CD14-positive monocyte (primary cell): Measurements from ENCODE around the gene TSSK6. TPM values are rescaled to one million over a fixed set of nuclear protein-coding genes. Genes with fewer than 3 reads are reported as not detected.

Source experiments
- DNase-seq, 3 donors: peaks; one replicate each; pipeline ENCODE4 v3.0.0-alpha.2; 2011 to 2022
- H2AFZ ChIP-seq: 2 replicates; pipeline ENCODE4 v1.6.0; 2012; ENCODE audit warnings: mild to moderate bottlenecking, low read depth, low read length, inconsistent platforms; ENCODE audit not compliant: insufficient read depth, poor library complexity, severe bottlenecking
- H3K27ac ChIP-seq, 2 donors: 1 replicate in 1 of 2; 2 replicates in 1 of 2; pipeline ENCODE4 v1.5.1; 2012 to 2013; ENCODE audit warnings: low read length in 2 of 2, control low read depth in 1 of 2, inconsistent platforms in 1 of 2, low read depth in 1 of 2, mild to moderate bottlenecking in 1 of 2
- H3K27me3 ChIP-seq, 2 donors: one replicate each; pipeline versions ENCODE4 v1.6.0 to v1.6.1; 2011 to 2013; ENCODE audit warnings: low read length in 2 of 2; ENCODE audit not compliant: control insufficient read depth in 2 of 2, insufficient read depth in 2 of 2
- H3K36me3 ChIP-seq, 2 donors: replicated peaks in 1 of 2; 1 replicate in 1 of 2; 2 replicates in 1 of 2; pipeline versions ENCODE4 v1.5.1 to v1.6.1; 2012 to 2013; ENCODE audit warnings: low read length in 2 of 2, control low read depth in 1 of 2, inconsistent platforms in 1 of 2, mild to moderate bottlenecking in 1 of 2; ENCODE audit not compliant: insufficient read depth in 2 of 2, control insufficient read depth in 1 of 2
- H3K4me1 ChIP-seq, 2 donors: 1 replicate in 1 of 2; 2 replicates in 1 of 2; pipeline versions ENCODE4 v1.5.1 to v1.6.1; 2012 to 2013; ENCODE audit warnings: low read length in 2 of 2, control low read depth in 1 of 2, inconsistent platforms in 1 of 2, mild to moderate bottlenecking in 1 of 2, moderate library complexity in 1 of 2; ENCODE audit not compliant: insufficient read depth in 2 of 2, control insufficient read depth in 1 of 2
- H3K4me2 ChIP-seq: replicated peaks from 2 replicates; pipeline ENCODE3; 2012; ENCODE audit warnings: low read length, moderate library complexity, mild to moderate bottlenecking; ENCODE audit not compliant: poor library complexity, severe bottlenecking; ENCODE audit errors: extremely low read depth
- H3K4me3 ChIP-seq, 3 experiments: fragments of 200-600 bp in 1 of 3; sonication (generic) in 1 of 3; replicated peaks in 1 of 3; 1 replicate in 2 of 3; 2 replicates in 1 of 3; pipeline ENCODE4 v1.5.1; 2011 to 2013; ENCODE audit warnings: low read length in 3 of 3, mild to moderate bottlenecking in 3 of 3, control low read depth in 2 of 3, low read depth in 2 of 3, inconsistent platforms in 1 of 3, moderate library complexity in 1 of 3
- H3K79me2 ChIP-seq: 2 replicates; pipeline ENCODE4 v1.6.0; 2012; ENCODE audit warnings: mild to moderate bottlenecking, control low read depth, inconsistent platforms, low read length, moderate library complexity; ENCODE audit not compliant: insufficient read depth
- H3K9ac ChIP-seq: 2 replicates; pipeline ENCODE4 v1.6.0; 2017; ENCODE audit warnings: low read length, mild to moderate bottlenecking; ENCODE audit not compliant: insufficient read depth, poor library complexity, severe bottlenecking
- H3K9me3 ChIP-seq, 2 donors: replicated peaks in 1 of 2; 1 replicate in 1 of 2; 2 replicates in 1 of 2; pipeline versions ENCODE4 v1.5.1 to v1.6.1; 2012 to 2013; ENCODE audit warnings: low read length in 2 of 2, control low read depth in 1 of 2; ENCODE audit not compliant: control insufficient read depth in 1 of 2, insufficient read depth in 1 of 2
- H4K20me1 ChIP-seq: 2 replicates; pipeline ENCODE4 v1.6.0; 2012; ENCODE audit warnings: mild to moderate bottlenecking, low read length, control low read depth, moderate library complexity; ENCODE audit not compliant: insufficient read depth
- H3K27ac Mint-ChIP-seq, 7 donors: one replicate each; pipeline ENCODE4 v1.8.0; 2020; ENCODE audit warnings: mild to moderate bottlenecking in 7 of 7, mixed read lengths in 7 of 7, moderate library complexity in 6 of 7, inconsistent platforms in 2 of 7
- H3K27me3 Mint-ChIP-seq, 3 donors: one replicate each; pipeline ENCODE4 v1.8.0; 2021 to 2022; ENCODE audit warnings: low read depth in 3 of 3, mild to moderate bottlenecking in 3 of 3, mixed read lengths in 3 of 3, moderate library complexity in 3 of 3, inconsistent platforms in 1 of 3
- H3K36me3 Mint-ChIP-seq, 2 donors: one replicate each; pipeline ENCODE4 v1.8.0; 2020; ENCODE audit warnings: mixed read lengths in 2 of 2, inconsistent platforms in 1 of 2, mild to moderate bottlenecking in 1 of 2
- H3K4me1 Mint-ChIP-seq: one replicate; pipeline ENCODE4 v1.8.0; 2020; ENCODE audit warnings: mild to moderate bottlenecking, mixed read lengths
- H3K4me3 Mint-ChIP-seq, 2 donors: one replicate each; pipeline ENCODE4 v1.8.0; 2020; ENCODE audit warnings: mild to moderate bottlenecking in 2 of 2, mixed read lengths in 2 of 2, moderate library complexity in 1 of 2
- H3K9me3 Mint-ChIP-seq, 7 donors: one replicate each; pipeline ENCODE4 v1.8.0; 2020 to 2022; ENCODE audit warnings: mixed read lengths in 7 of 7, mild to moderate bottlenecking in 6 of 7, moderate library complexity in 6 of 7, inconsistent platforms in 2 of 7
- CTCF ChIP-seq: fragments of 200-600 bp; IDR thresholded peaks from one replicate; pipeline ENCODE4 v1.8.0; 2022; ENCODE audit warnings: antibody characterized with exemption, mild to moderate bottlenecking
- WGBS: methylation state at CpG from one replicate; pipeline ENCODE4 v1.1.5; 2013; ENCODE audit warnings: missing lambda C conversion rate; ENCODE audit not compliant: insufficient coverage; 5-methylcytosine and 5-hydroxymethylcytosine counted together
- intact Hi-C, 2 donors: fragments of 100-400 bp; cut with micrococcal nuclease; formaldehyde crosslinking; loops; one replicate each; pipeline versions ENCODE4 v1.15.0 to v1.15.1; 2023
- polyA plus RNA-seq, 3 donors: library from polyadenylated mRNA; depleted of rRNA in 1 of 3; unstranded in 2 of 3; stranded (reverse) in 1 of 3; fragments of 300-500 nt in 2 of 3; fragments of >200 nt in 1 of 3; fragmentation: Illumina TruSeq in 2 of 3; gene quantifications; 1 replicate in 2 of 3; 2 replicates in 1 of 3; pipeline ENCODE4 v1.2.3, GENCODE V29; 2012 to 2021

TSSK6 gene
- polyA plus RNA-seq, 3 donors: 0.27 to 0.80 TPM; not detected in 1

GRCh38 chr19:19505669-19506326 is 9.6 kb downstream of the TSSK6 start:
- H3K9me3 ChIP-seq: no peaks in the 10 kb centered on the region
- no peak for DNase-seq
- WGBS: 97% methylated on average over 25 of the region's 27 CpGs
- no peaks in the 10 kb centered on the region for H3K79me2 ChIP-seq
- no peak for TF ChIP-seq CTCF
- no peak overlapping the region for H3K4me2 ChIP-seq
- Mint-ChIP-seq H3K4me3 (no peak overlapping the region), H3K4me1 (no peaks in the 10 kb centered on the region), H3K27me3 (peaks cover 0 to 3% (median 1%) of the 10 kb centered on the region in 3 donors), H3K36me3 (peaks cover 69 to 72% of the 10 kb centered on the region in 2 donors), H3K27ac (peak overlapping the region in 2 of 7 donors; percentile 50), H3K9me3 (peaks cover 0 to 3% (median 0%) of the 10 kb centered on the region in 7 donors)
- no peak overlapping the region for H3K27ac ChIP-seq
- H4K20me1 ChIP-seq: peaks cover 7% of the 10 kb centered on the region
- H3K27me3 ChIP-seq: no peaks in the 10 kb centered on the region
- no peak overlapping the region for H3K9ac ChIP-seq
- H2AFZ ChIP-seq: no peak overlapping the region
- peaks cover 66 to 74% of the 10 kb centered on the region in 2 donors for H3K36me3 ChIP-seq
- H3K4me1 ChIP-seq: no peaks in the 10 kb centered on the region
- H3K4me3 ChIP-seq: no peak overlapping the region
- intact Hi-C loops: no loop called here

GRCh38 chr19:19504754-19505668 is 10.3 kb downstream of the TSSK6 start:
- no peak overlapping the region for H3K27ac Mint-ChIP-seq
- H3K4me3 Mint-ChIP-seq: no peak overlapping the region
- no peak overlapping the region for H2AFZ ChIP-seq
- H3K27me3 Mint-ChIP-seq: peaks cover 0 to 3% (median 0%) of the 10 kb centered on the region in 3 donors
- TF ChIP-seq CTCF: no peak
- no peak for DNase-seq
- H3K9ac ChIP-seq: no peak overlapping the region
- H3K27me3 ChIP-seq: no peaks in the 10 kb centered on the region
- no peaks in the 10 kb centered on the region for H3K4me1 Mint-ChIP-seq
- H3K36me3 ChIP-seq: peaks cover 74 to 82% of the 10 kb centered on the region in 2 donors
- H3K27ac ChIP-seq: no peak overlapping the region
- peaks cover 77 to 80% of the 10 kb centered on the region in 2 donors for H3K36me3 Mint-ChIP-seq
- H4K20me1 ChIP-seq: peaks cover 15% of the 10 kb centered on the region
- no peaks in the 10 kb centered on the region for H3K4me1 ChIP-seq
- H3K9me3 ChIP-seq: no peaks in the 10 kb centered on the region
- intact Hi-C loops: no loop called here
- H3K4me3 ChIP-seq: no peak overlapping the region
- over 99% methylated on average over 20 of the region's 23 CpGs for WGBS
- peaks cover 0 to 3% (median 0%) of the 10 kb centered on the region in 7 donors for H3K9me3 Mint-ChIP-seq
- no peak overlapping the region for H3K4me2 ChIP-seq
- no peaks in the 10 kb centered on the region for H3K79me2 ChIP-seq
